Endothelial cell (in vitro differentiated cells): Measurements from ENCODE around the gene MKNK1. TPM values are rescaled to one million over a fixed set of nuclear protein-coding genes. Genes with fewer than 3 reads are reported as not detected.

Experiments used
- DNase-seq: peaks from one replicate; pipeline ENCODE4 v3.0.0; 2021; ENCODE audit warnings: low spot score
- H3K27ac Mint-ChIP-seq: one replicate; pipeline ENCODE4 v1.8.0; 2021; ENCODE audit warnings: mixed read lengths, inconsistent platforms; ENCODE audit not compliant: unreplicated experiment
- H3K27me3 Mint-ChIP-seq: one replicate; pipeline ENCODE4 v1.8.0; 2021; ENCODE audit warnings: mild to moderate bottlenecking, moderate library complexity, mixed read lengths, inconsistent platforms; ENCODE audit not compliant: unreplicated experiment
- H3K36me3 Mint-ChIP-seq: one replicate; pipeline ENCODE4 v1.8.0; 2021; ENCODE audit warnings: mild to moderate bottlenecking, low read depth, mixed read lengths, inconsistent platforms; ENCODE audit not compliant: unreplicated experiment
- H3K4me1 Mint-ChIP-seq: one replicate; pipeline ENCODE4 v1.8.0; 2021; ENCODE audit warnings: mild to moderate bottlenecking, mixed read lengths, inconsistent platforms; ENCODE audit not compliant: unreplicated experiment
- H3K4me3 Mint-ChIP-seq: one replicate; pipeline ENCODE4 v1.8.0; 2021; ENCODE audit warnings: mild to moderate bottlenecking, mixed read lengths, inconsistent platforms; ENCODE audit not compliant: unreplicated experiment
- H3K9me3 Mint-ChIP-seq: one replicate; pipeline ENCODE4 v1.8.0; 2021; ENCODE audit warnings: mixed read lengths, inconsistent platforms; ENCODE audit not compliant: unreplicated experiment
- CTCF ChIP-seq: fragments of 200-600 bp; sonication (generic); IDR thresholded peaks from one replicate; pipeline ENCODE4 v1.5.0; 2021; ENCODE audit warnings: antibody characterized with exemption; ENCODE audit not compliant: unreplicated experiment
- total RNA-seq: library from RNA; stranded (reverse); fragmentation: NEBNext Ultra II Directional; extraction: Animal tissue kit (Norgen Biotek cat#: 25700); gene quantifications from one replicate; pipeline ENCODE4 v1.2.1, GENCODE V29; 2021; ENCODE audit not compliant: unreplicated experiment

MKNK1 gene
- total RNA-seq, 1 donor from 2014 or later: 57.9 TPM

- no peak for DNase-seq
- Mint-ChIP-seq H3K4me1 (no peaks in the 10 kb centered on the region), H3K27me3 (no peaks in the 10 kb centered on the region), H3K27ac (no peak overlapping the region), H3K36me3 (peaks cover 42% of the 10 kb centered on the region), H3K9me3 (no peaks in the 10 kb centered on the region), H3K4me3 (no peak overlapping the region)
- no peak for TF ChIP-seq CTCF
Measured at GRCh38 chr1:46649764-46650163, 45.7 kb upstream of the MKNK1 start.

GRCh38 chr1:46647611-46648010 lies 43.5 kb upstream of the MKNK1 start:
- no peak for DNase-seq
- peaks cover 32% of the 10 kb centered on the region for H3K36me3 Mint-ChIP-seq
- H3K27me3 Mint-ChIP-seq: no peaks in the 10 kb centered on the region
- H3K9me3 Mint-ChIP-seq: no peaks in the 10 kb centered on the region
- no peak overlapping the region for H3K4me3 Mint-ChIP-seq
- no peaks in the 10 kb centered on the region for H3K4me1 Mint-ChIP-seq
- no peak overlapping the region for H3K27ac Mint-ChIP-seq
- TF ChIP-seq CTCF: no peak

GRCh38 chr1:46646844-46647243 lies 42.8 kb upstream of the MKNK1 start:
- Mint-ChIP-seq H3K9me3 (no peaks in the 10 kb centered on the region), H3K36me3 (peaks cover 28% of the 10 kb centered on the region), H3K27me3 (no peaks in the 10 kb centered on the region), H3K4me1 (no peaks in the 10 kb centered on the region), H3K27ac (no peak overlapping the region), H3K4me3 (no peak overlapping the region)
- no peak for DNase-seq
- TF ChIP-seq CTCF: no peak

- Mint-ChIP-seq H3K4me1 (no peaks in the 10 kb centered on the region), H3K4me3 (no peak overlapping the region), H3K27me3 (no peaks in the 10 kb centered on the region), H3K27ac (no peak overlapping the region), H3K9me3 (no peaks in the 10 kb centered on the region), H3K36me3 (peaks cover 31% of the 10 kb centered on the region)
- no peak for DNase-seq
- TF ChIP-seq CTCF: no peak
Measured at GRCh38 chr1:46646331-46646730, 42.3 kb upstream of the MKNK1 start.

- DNase-seq: no peak
Measured at GRCh38 chr1:46645815-46646214, 41.7 kb upstream of the MKNK1 start.

More at GRCh38 chr1:46645815-46646214, 41.7 kb upstream of the MKNK1 start:
- no peak overlapping the region for H3K27ac Mint-ChIP-seq
- no peaks in the 10 kb centered on the region for H3K27me3 Mint-ChIP-seq
- H3K9me3 Mint-ChIP-seq: no peaks in the 10 kb centered on the region
- no peak overlapping the region for H3K4me3 Mint-ChIP-seq
- H3K36me3 Mint-ChIP-seq: peaks cover 32% of the 10 kb centered on the region
- no peaks in the 10 kb centered on the region for H3K4me1 Mint-ChIP-seq
- TF ChIP-seq CTCF: no peak
